ENCODE results near the gene CDX1. TPM values are rescaled to one million over a fixed set of nuclear protein-coding genes. Genes with fewer than 3 reads are reported as not detected.
A peak's percentile ranks its signal among the peaks of the same experiment; 100 is the strongest.

Gene CDX1
- total RNA-seq, 1 experiment from 2014 or later, result 0.22 TPM

GRCh38 chr5:150153957-150154617 lies 12.5 kb upstream of the CDX1 start:
- peaks cover 35% of the 10 kb centered on the region for H3K27me3 Mint-ChIP-seq (ENCODE audit: low read depth)
- no peaks in the 10 kb centered on the region for H3K79me2 ChIP-seq (ENCODE audit: insufficient read depth, low read length)
- no peak for TF ChIP-seq CTCF (conservative IDR thresholded peaks at IDR 0.05)
- no CpG with 5 or more reads among the region's 9 CpGs for WGBS (ENCODE audit: extremely low coverage, insufficient read length, low lambda C conversion rate)
- H4K5ac ChIP-seq (ENCODE audit: insufficient read length, low read depth, low read length), result no peak overlapping the region
- H3K4me2 ChIP-seq (ENCODE audit: insufficient read depth, insufficient read length, low read length), result no peak overlapping the region
- no peaks in the 10 kb centered on the region for H3K9me3 ChIP-seq (ENCODE audit: control insufficient read depth, low read depth, low read length)
- no peak overlapping the region for H2BK120ac ChIP-seq (ENCODE audit: low read depth, low read length, poor library complexity, severe bottlenecking)
- no peak overlapping the region for H2BK20ac ChIP-seq (ENCODE audit: low read depth, low read length, poor library complexity, severe bottlenecking)
- H3K27ac ChIP-seq (ENCODE audit: insufficient read length, low read depth, low read length), result no peak overlapping the region
- H3K56ac ChIP-seq (ENCODE audit: insufficient read length, low read depth, low read length), result no peak overlapping the region
- no peak for DNase-seq
- H3T11ph ChIP-seq (ENCODE audit: low read length), result no peak overlapping the region
- no peak overlapping the region for H3K14ac ChIP-seq (ENCODE audit: insufficient read depth, low read length)
- H3K4me3 Mint-ChIP-seq, result peak overlapping the region in 1 of 2 experiments; percentile 45; a peak in 2 of 5 replicates
- no peak overlapping the region for H2AK5ac ChIP-seq (ENCODE audit: insufficient read length, low read length)
- H2BK12ac ChIP-seq (ENCODE audit: insufficient read length, low read depth, low read length), result no peak overlapping the region
- H2AFZ ChIP-seq (ENCODE audit: low read length), result no peak overlapping the region
- H2BK5ac ChIP-seq (ENCODE audit: insufficient read length, low read length), result no peak overlapping the region
- no peak overlapping the region for H3K4ac ChIP-seq (ENCODE audit: low read depth, low read length)
- no peak overlapping the region for H4K8ac ChIP-seq (replicated peaks; ENCODE audit: insufficient read length, low read depth, low read length)
- H3K79me1 ChIP-seq (ENCODE audit: insufficient read depth, low read depth, low read length, poor library complexity, severe bottlenecking), result no peaks in the 10 kb centered on the region
- H4K20me1 ChIP-seq (ENCODE audit: control insufficient read depth, insufficient read depth, insufficient read length), result no peaks in the 10 kb centered on the region
- H3K18ac ChIP-seq (ENCODE audit: insufficient read length, low read depth, low read length), result no peak overlapping the region
- no peaks in the 10 kb centered on the region for H3K9me3 Mint-ChIP-seq
- peak overlapping the region in 1 of 3 experiments; percentile 29; a peak in 1 of 7 replicates for H3K27ac Mint-ChIP-seq
- no peak overlapping the region for H2BK15ac ChIP-seq (ENCODE audit: low read depth, low read length)
- peaks cover 24 to 39% of the 10 kb centered on the region in 2 experiments for H3K4me1 Mint-ChIP-seq
- no peak overlapping the region for H3K9ac ChIP-seq (ENCODE audit: extremely low read depth, insufficient read length, low read length)
- peaks cover 4% of the 10 kb centered on the region for H3K4me1 ChIP-seq (ENCODE audit: insufficient read depth, low read length)
- no peaks in the 10 kb centered on the region for H3K27me3 ChIP-seq (ENCODE audit: insufficient read depth, low read length)
- H4K91ac ChIP-seq (ENCODE audit: insufficient read length, low read depth, low read length), result no peak overlapping the region
- H3K23ac ChIP-seq (ENCODE audit: insufficient read length, low read depth, low read length), result no peak overlapping the region
- peaks cover 5% of the 10 kb centered on the region for H3K23me2 ChIP-seq (ENCODE audit: insufficient read length, low read depth, low read length, poor library complexity, severe bottlenecking)
- H3K36me3 Mint-ChIP-seq (ENCODE audit: insufficient read depth in 1 of 3, low read depth in 3 of 3), result no peaks in the 10 kb centered on the region; a peak in 1 of 7 replicates

Measured in H9 (cell line).